Activated CD8-positive, alpha-beta memory T cell treated with anti-CD3 and anti-CD28 coated beads for 48 hours (primary cell): ENCODE results near the gene PLXNB1.
A peak's percentile ranks its signal among the peaks of the same experiment; 100 is the strongest.
"Not testable (repeated sequence)": the region's sequence is repeated elsewhere in the genome, so short reads cannot be mapped to it uniquely, and the experiment has no call there.

Source experiments
- DNase-seq, 3 experiments: peaks; one replicate each; pipeline ENCODE4 v3.0.0-alpha.2; 2020; ENCODE audit warnings: low read depth in 2 of 3, low spot score in 2 of 3

The PLXNB1 gene

GRCh38 chr3:48465531-48466378 lies 35.9 kb upstream of the PLXNB1 start:
- peak; percentile 52 to 70 (median 65) for DNase-seq

GRCh38 chr3:48465237-48465530 lies 35.3 kb upstream of the PLXNB1 start:
- no peak for DNase-seq

- DNase-seq: no peak
Measured at GRCh38 chr3:48464713-48465221, 34.9 kb upstream of the PLXNB1 start.

- no peak for DNase-seq
Measured at GRCh38 chr3:48463703-48464102, 33.8 kb upstream of the PLXNB1 start.

- DNase-seq: not testable (repeated sequence)
Measured at GRCh38 chr3:48461767-48462166, 31.9 kb upstream of the PLXNB1 start.

- DNase-seq: no peak
Measured at GRCh38 chr3:48460517-48460902, 30.6 kb upstream of the PLXNB1 start.

GRCh38 chr3:48459773-48460516 lies 30.1 kb upstream of the PLXNB1 start:
- DNase-seq: no peak

- no peak for DNase-seq
Measured at GRCh38 chr3:48459331-48459730, 29.4 kb upstream of the PLXNB1 start.

GRCh38 chr3:48456456-48456855 lies 26.6 kb upstream of the PLXNB1 start:
- no peak for DNase-seq

GRCh38 chr3:48451270-48451669 lies 21.4 kb upstream of the PLXNB1 start:
- DNase-seq: no peak

GRCh38 chr3:48446425-48447193 lies 16.7 kb upstream of the PLXNB1 start, which contains the start of gene ATRIP:
Gene ATRIP (plus strand): TSS chr3:48446737. CDS start chr3:48446846, 109 bp downstream.
- DNase-seq: peak; percentile 77 to 89 (median 81)

- DNase-seq: no peak
Measured at GRCh38 chr3:48446043-48446424, 16.1 kb upstream of the PLXNB1 start.

- no peak for DNase-seq
Measured at GRCh38 chr3:48445277-48445882, 15.5 kb upstream of the PLXNB1 start.

GRCh38 chr3:48441940-48442339 lies 12.1 kb upstream of the PLXNB1 start:
- DNase-seq: no peak

GRCh38 chr3:48440590-48440958 lies 10.7 kb upstream of the PLXNB1 start:
- no peak for DNase-seq

- DNase-seq: peak; percentile 88 to 96 (median 93)
Measured at GRCh38 chr3:48439820-48440589, 10.1 kb upstream of the PLXNB1 start, which contains the start of the genes CCDC51 and TMA7. Gene CCDC51 (minus strand): TSS chr3:48440119. CDS start chr3:48435128, 4,991 bp downstream. Gene TMA7 (plus strand): TSS chr3:48440257. CDS start chr3:48440297, 40 bp downstream.

- no peak for DNase-seq
Measured at GRCh38 chr3:48437812-48438211, 7.9 kb upstream of the PLXNB1 start.

- DNase-seq: no peak
Measured at GRCh38 chr3:48436855-48437254, 7.0 kb upstream of the PLXNB1 start.

- no peak for DNase-seq
Measured at GRCh38 chr3:48436477-48436787, 6.5 kb upstream of the PLXNB1 start.

GRCh38 chr3:48435774-48436476 lies 6.0 kb upstream of the PLXNB1 start:
- peak; percentile 57 to 69 (median 68) for DNase-seq
